BJ (cell line): ENCODE results near the gene CCDC170. TPM values are rescaled to one million over a fixed set of nuclear protein-coding genes. Genes with fewer than 3 reads are reported as not detected.

ENCODE experiments used
- CTCF ChIA-PET: fragments of 350-600 bp; formaldehyde crosslinking; extraction: SDS; loops from one replicate; lab custom pipeline; 2021; ENCODE audit warnings: antibody characterized with exemption, inconsistent platforms; lab: Yijun Ruan, JAX
- POLR2A ChIA-PET: fragments of 300-600 bp; sonication (Branson Sonifier 250); formaldehyde crosslinking; extraction: SDS; loops from one replicate; lab custom pipeline; 2021; ENCODE audit warnings: antibody characterized with exemption; lab: Charles Lee
- DNase-seq: peaks from one replicate; pipeline ENCODE4 v3.0.0-alpha.2; 2011; ENCODE audit warnings: low read depth
- H3K27me3 ChIP-seq: 2 replicates; pipeline ENCODE4 v1.6.0; 2011; ENCODE audit warnings: low read length; ENCODE audit not compliant: control insufficient read depth, insufficient read depth
- H3K36me3 ChIP-seq: 2 replicates; pipeline ENCODE4 v1.5.1; 2011; ENCODE audit warnings: low read length; ENCODE audit not compliant: control insufficient read depth, insufficient read depth
- H3K4me3 ChIP-seq: 2 replicates; pipeline ENCODE4 v1.5.1; 2011; ENCODE audit warnings: low read depth, mild to moderate bottlenecking, control low read depth, low read length
- polyA plus RNA-seq: library from polyadenylated mRNA; depleted of rRNA; stranded (reverse); fragments of >200 nt; gene quantifications from 2 replicates; pipeline ENCODE4 v1.2.3, GENCODE V29; 2011
- TF ChIP-seq, protein P1 (sequence below): IDR thresholded peaks from 2 replicates; pipeline ENCODE4 v1.5.1; 2011; ENCODE audit warnings: low read depth, mild to moderate bottlenecking, control low read depth, inconsistent platforms, low read length, moderate library complexity; ENCODE audit not compliant: insufficient read depth

CCDC170 gene
- polyA plus RNA-seq, 1 experiment = 0.11 TPM

DNA sequence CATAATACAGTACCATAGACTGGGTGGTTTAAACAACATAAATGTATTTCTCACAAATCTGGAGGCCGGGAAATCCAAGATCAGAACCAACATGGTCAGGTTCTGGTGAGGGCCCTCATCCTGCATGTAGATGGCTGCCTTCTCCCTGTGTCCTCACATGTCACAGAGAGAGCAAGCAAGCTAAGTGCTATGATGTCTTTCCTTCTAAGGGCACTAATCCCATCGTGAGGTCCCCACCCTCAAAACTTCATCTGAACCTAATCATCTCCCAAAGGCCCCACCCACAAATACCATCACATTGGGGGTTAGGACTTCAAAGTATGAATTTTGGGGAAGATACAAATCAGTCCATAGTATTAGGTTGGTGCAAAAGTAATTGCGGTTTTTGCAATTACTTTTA is 56.8 kb downstream of the CCDC170 start:
- CTCF ChIA-PET = no interaction called here
- POLR2A ChIA-PET = no interaction called here
- Histone ChIP-seq H3K27me3 (no peaks in the 10 kb centered on the region), H3K4me3 (no peak overlapping the region), H3K36me3 (no peaks in the 10 kb centered on the region)
- TF ChIP-seq, protein P1, sequence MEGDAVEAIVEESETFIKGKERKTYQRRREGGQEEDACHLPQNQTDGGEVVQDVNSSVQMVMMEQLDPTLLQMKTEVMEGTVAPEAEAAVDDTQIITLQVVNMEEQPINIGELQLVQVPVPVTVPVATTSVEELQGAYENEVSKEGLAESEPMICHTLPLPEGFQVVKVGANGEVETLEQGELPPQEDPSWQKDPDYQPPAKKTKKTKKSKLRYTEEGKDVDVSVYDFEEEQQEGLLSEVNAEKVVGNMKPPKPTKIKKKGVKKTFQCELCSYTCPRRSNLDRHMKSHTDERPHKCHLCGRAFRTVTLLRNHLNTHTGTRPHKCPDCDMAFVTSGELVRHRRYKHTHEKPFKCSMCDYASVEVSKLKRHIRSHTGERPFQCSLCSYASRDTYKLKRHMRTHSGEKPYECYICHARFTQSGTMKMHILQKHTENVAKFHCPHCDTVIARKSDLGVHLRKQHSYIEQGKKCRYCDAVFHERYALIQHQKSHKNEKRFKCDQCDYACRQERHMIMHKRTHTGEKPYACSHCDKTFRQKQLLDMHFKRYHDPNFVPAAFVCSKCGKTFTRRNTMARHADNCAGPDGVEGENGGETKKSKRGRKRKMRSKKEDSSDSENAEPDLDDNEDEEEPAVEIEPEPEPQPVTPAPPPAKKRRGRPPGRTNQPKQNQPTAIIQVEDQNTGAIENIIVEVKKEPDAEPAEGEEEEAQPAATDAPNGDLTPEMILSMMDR = no peak
- DNase-seq = no peak

DNA sequence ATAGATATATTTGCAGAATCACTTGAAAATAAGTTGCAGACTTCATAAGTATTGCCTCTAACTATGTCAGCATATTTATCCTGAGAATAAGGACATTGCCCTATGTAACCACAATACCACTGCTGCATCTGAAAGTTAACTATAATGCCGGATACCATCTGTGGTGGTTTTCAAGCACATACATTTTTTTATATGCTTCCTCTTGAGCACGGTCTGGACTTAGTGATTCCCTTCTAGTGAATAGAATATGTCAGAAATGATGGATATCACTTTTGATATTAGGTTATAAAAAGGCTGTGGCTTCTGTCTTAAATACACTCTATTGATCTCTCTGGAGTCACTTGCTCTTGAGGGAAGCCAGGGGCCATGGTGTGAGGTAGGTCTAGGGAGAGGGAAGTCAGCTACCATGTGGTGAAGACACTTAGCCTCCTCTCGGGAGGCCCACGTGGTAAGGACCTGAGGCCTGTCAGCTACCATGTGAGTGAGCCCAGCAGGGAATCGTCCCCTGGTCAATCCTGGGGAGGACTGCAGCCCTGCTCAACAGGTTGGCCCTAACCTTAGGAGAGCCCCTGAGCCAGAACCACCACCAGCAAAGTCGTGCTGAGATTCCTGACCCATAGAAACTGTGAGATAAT is 57.5 kb downstream of the CCDC170 start:
- ChIA-PET POLR2A (no interaction called here), CTCF (no interaction called here)
- H3K27me3 ChIP-seq = no peaks in the 10 kb centered on the region

DNA sequence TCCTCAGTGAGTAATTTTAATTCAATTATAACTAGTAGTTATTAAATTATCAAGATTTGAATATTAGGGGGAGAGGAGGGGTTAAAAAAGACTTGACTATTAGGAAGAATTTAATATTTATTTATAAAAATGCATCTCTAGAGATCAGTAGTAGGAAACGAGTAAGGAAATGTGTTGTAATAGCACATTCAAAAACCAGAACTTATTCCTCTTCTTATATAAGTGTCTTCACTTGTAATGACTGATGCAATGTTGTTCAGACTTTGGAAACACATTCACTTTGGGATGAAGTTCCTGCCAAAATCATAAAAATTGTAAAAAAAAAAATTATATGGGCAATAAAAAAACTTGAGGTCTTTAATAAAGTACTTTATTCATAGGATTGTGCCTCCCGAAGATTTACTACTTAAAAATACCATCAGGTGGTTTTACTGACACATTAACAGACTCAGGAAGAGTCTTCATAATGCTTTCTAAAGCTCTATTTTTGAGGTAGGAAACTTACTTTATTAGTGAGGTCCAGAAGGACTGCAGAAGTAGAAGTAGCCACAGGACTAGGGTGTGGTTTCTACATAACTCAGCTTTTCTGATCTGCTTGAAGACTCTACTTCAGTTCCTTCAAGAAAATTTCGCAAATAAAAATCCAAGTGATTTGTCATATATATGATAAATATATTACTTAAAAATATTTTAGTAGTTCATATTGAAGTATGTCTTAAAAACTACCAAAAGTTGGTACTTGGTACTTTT is 59.8 kb downstream of the CCDC170 start:
- DNase-seq = peak; percentile 9
- TF ChIP-seq, protein P1 = no peak
- ChIA-PET CTCF (no interaction called here), POLR2A (no interaction called here)
- Histone ChIP-seq H3K27me3 (no peaks in the 10 kb centered on the region), H3K4me3 (no peak overlapping the region), H3K36me3 (no peaks in the 10 kb centered on the region)

More for the DNA sequence above, 57.5 kb downstream of the CCDC170 start:
- H3K36me3 ChIP-seq = no peaks in the 10 kb centered on the region
- TF ChIP-seq, protein P1 = no peak
- DNase-seq = no peak
- no peak overlapping the region for H3K4me3 ChIP-seq

DNA sequence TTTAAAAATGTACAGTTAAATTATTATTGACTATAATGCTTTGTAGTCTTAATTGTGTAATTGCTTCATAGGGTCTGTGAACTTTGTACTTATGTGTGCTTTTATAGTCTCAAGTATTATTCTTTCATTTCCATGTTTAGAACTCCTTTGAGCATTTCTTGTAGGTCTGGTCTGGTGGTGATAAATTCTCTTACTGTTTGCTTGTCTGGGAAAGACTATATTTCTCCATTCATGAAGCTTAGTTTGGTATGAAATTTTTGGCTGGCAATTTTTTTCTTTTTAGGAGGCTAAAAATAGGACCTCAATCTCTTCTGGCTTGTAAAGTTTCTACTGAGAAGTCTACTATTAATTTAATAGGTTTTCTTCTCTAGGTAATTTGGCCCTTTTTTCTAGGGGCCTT is 67.4 kb downstream of the CCDC170 start:
- no peak for DNase-seq
- Histone ChIP-seq H3K27me3 (no peaks in the 10 kb centered on the region), H3K4me3 (no peak overlapping the region), H3K36me3 (no peaks in the 10 kb centered on the region)
- TF ChIP-seq, protein P1 = no peak
- CTCF ChIA-PET = no interaction called here
- POLR2A ChIA-PET = no interaction called here

DNA sequence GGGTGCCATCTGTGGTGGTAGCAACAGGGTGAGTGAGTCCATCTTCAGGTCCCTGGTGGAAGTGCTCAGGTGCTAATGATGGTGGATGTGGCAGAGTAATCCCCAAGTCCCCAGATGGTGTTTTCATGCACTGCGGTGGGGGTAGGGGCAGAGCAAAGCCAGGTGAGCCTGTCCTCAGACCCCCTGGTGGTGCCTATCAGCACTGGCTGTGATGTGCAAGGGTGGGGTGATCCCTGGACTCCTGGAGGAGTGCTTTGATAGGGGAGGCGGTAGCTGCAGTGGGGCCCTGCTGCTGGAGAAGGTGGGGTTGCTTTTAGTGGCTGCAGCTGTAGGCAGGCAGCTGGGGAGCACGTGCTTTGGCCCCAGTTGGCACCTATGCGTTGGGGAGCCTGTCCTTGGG is 70.8 kb downstream of the CCDC170 start:
- TF ChIP-seq, protein P1 = no peak
- no peak for DNase-seq
- Histone ChIP-seq H3K27me3 (no peaks in the 10 kb centered on the region), H3K36me3 (no peaks in the 10 kb centered on the region), H3K4me3 (no peak overlapping the region)
- ChIA-PET POLR2A (no interaction called here), CTCF (interaction anchor here (0.6 kb wide), 1 partner anchor 10 kb away, joined by 3 read pairs; no protein-coding TSS in a partner anchor)
